Glutamatergic neuron (in vitro differentiated cells): ENCODE measurements around the gene ZFHX3. TPM values are rescaled to one million over a fixed set of nuclear protein-coding genes. Genes with fewer than 3 reads are reported as not detected.

ENCODE experiments used
- DNase-seq: peaks from one replicate; pipeline ENCODE4 v3.0.0; 2022
- H3K27ac Mint-ChIP-seq: one replicate; pipeline ENCODE4 v1.8.0; 2020; ENCODE audit warnings: mild to moderate bottlenecking, mixed read lengths, inconsistent platforms; ENCODE audit not compliant: unreplicated experiment
- H3K27me3 Mint-ChIP-seq: one replicate; pipeline ENCODE4 v1.8.0; 2020; ENCODE audit warnings: mild to moderate bottlenecking, moderate library complexity, mixed read lengths, inconsistent platforms; ENCODE audit not compliant: unreplicated experiment
- H3K36me3 Mint-ChIP-seq: one replicate; pipeline ENCODE4 v1.8.0; 2020; ENCODE audit warnings: mild to moderate bottlenecking, mixed read lengths, inconsistent platforms; ENCODE audit not compliant: unreplicated experiment
- H3K4me1 Mint-ChIP-seq: one replicate; pipeline ENCODE4 v1.8.0; 2020; ENCODE audit warnings: mild to moderate bottlenecking, low read depth, mixed read lengths, inconsistent platforms; ENCODE audit not compliant: unreplicated experiment
- H3K4me3 Mint-ChIP-seq: one replicate; pipeline ENCODE4 v1.8.0; 2020; ENCODE audit warnings: mild to moderate bottlenecking, mixed read lengths, inconsistent platforms; ENCODE audit not compliant: unreplicated experiment
- H3K9me3 Mint-ChIP-seq: one replicate; pipeline ENCODE4 v1.8.0; 2020; ENCODE audit warnings: mild to moderate bottlenecking, moderate library complexity, mixed read lengths, inconsistent platforms; ENCODE audit not compliant: unreplicated experiment
- long read RNA-seq: library from polyadenylated mRNA; unstranded; transcript quantifications from one replicate; pipeline ENCODE4 v2.0.0, GENCODE V29; 2020; ENCODE audit not compliant: unreplicated experiment
- total RNA-seq: library from RNA; stranded (reverse); fragmentation: NEBNext Ultra II Directional; extraction: Animal tissue kit (Norgen Biotek cat#: 25700); gene quantifications from one replicate; pipeline ENCODE4 v1.2.1, GENCODE V29; 2021; ENCODE audit not compliant: unreplicated experiment
- TF ChIP-seq, protein P1 (sequence below): fragments of 200-600 bp; sonication (generic); IDR thresholded peaks from one replicate; pipeline ENCODE4 v1.5.0; 2021; ENCODE audit not compliant: partially characterized antibody, unreplicated experiment

ZFHX3 gene, protein sequence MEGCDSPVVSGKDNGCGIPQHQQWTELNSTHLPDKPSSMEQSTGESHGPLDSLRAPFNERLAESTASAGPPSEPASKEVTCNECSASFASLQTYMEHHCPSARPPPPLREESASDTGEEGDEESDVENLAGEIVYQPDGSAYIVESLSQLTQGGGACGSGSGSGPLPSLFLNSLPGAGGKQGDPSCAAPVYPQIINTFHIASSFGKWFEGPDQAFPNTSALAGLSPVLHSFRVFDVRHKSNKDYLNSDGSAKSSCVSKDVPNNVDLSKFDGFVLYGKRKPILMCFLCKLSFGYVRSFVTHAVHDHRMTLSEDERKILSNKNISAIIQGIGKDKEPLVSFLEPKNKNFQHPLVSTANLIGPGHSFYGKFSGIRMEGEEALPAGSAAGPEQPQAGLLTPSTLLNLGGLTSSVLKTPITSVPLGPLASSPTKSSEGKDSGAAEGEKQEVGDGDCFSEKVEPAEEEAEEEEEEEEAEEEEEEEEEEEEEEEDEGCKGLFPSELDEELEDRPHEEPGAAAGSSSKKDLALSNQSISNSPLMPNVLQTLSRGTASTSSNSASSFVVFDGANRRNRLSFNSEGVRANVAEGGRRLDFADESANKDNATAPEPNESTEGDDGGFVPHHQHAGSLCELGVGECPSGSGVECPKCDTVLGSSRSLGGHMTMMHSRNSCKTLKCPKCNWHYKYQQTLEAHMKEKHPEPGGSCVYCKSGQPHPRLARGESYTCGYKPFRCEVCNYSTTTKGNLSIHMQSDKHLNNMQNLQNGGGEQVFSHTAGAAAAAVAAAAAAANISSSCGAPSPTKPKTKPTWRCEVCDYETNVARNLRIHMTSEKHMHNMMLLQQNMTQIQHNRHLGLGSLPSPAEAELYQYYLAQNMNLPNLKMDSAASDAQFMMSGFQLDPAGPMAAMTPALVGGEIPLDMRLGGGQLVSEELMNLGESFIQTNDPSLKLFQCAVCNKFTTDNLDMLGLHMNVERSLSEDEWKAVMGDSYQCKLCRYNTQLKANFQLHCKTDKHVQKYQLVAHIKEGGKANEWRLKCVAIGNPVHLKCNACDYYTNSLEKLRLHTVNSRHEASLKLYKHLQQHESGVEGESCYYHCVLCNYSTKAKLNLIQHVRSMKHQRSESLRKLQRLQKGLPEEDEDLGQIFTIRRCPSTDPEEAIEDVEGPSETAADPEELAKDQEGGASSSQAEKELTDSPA (N-terminal part only)
- total RNA-seq: 6.8 TPM
- long read RNA-seq, partial matches to known transcripts: 0 of 1 reads
- long read RNA-seq, other reads (novel, unspliced or antisense): 1 of 1 reads

DNA sequence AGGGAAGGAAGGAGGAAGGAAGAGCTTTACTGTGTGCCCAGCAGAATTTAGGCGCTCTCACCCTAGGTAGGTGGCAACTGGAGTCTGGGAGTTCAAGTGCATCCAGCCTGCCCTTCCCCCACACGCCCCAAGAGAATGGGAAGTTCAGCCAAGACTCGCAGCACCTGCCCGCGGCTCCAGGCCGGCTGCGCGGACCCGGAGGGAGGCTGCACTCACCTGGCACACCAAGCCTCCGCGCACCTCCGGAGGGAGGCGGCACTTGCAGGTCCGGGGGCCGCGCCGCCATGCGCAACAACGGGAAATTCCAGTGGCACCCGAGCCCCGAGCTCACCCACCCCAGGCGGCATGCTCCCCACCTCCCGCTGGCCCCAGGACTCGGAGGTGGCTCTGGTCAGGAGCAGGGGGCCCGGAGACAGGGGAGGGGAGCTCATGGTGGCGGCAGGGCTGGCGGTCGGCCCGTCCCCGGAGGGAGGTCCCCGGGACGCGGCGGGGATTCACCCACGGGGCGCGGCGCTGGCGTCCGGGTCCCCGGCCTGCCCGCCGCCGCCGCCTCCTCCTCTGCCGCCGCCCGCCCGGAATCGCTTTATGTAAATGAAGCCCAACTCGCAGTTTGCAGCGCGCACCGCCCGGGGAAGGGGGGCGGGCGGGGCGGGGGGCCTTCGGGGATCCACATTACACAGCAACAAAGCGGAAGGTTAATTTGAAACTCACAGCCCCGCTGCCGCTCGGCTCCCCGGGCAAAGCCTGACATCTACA, at the start of gene ZFHX3:
ZFHX3 (minus strand) TSS at position 593 of the 756 bp plus-strand sequence. CDS start 87,983 bp downstream, outside the sequence.
- H3K9me3 Mint-ChIP-seq: peaks cover 6% of the 10 kb centered on the region
- DNase-seq: peak; percentile 70
- H3K27me3 Mint-ChIP-seq: peaks cover 20% of the 10 kb centered on the region
- TF ChIP-seq, protein P1, sequence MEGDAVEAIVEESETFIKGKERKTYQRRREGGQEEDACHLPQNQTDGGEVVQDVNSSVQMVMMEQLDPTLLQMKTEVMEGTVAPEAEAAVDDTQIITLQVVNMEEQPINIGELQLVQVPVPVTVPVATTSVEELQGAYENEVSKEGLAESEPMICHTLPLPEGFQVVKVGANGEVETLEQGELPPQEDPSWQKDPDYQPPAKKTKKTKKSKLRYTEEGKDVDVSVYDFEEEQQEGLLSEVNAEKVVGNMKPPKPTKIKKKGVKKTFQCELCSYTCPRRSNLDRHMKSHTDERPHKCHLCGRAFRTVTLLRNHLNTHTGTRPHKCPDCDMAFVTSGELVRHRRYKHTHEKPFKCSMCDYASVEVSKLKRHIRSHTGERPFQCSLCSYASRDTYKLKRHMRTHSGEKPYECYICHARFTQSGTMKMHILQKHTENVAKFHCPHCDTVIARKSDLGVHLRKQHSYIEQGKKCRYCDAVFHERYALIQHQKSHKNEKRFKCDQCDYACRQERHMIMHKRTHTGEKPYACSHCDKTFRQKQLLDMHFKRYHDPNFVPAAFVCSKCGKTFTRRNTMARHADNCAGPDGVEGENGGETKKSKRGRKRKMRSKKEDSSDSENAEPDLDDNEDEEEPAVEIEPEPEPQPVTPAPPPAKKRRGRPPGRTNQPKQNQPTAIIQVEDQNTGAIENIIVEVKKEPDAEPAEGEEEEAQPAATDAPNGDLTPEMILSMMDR: no peak
- H3K4me1 Mint-ChIP-seq: peaks cover 26% of the 10 kb centered on the region
- H3K4me3 Mint-ChIP-seq: peak within 1 kb of the TSS; percentile 82
- no peaks in the 10 kb centered on the region for H3K36me3 Mint-ChIP-seq
- peak within 1 kb of the TSS; percentile 37 for H3K27ac Mint-ChIP-seq

DNA sequence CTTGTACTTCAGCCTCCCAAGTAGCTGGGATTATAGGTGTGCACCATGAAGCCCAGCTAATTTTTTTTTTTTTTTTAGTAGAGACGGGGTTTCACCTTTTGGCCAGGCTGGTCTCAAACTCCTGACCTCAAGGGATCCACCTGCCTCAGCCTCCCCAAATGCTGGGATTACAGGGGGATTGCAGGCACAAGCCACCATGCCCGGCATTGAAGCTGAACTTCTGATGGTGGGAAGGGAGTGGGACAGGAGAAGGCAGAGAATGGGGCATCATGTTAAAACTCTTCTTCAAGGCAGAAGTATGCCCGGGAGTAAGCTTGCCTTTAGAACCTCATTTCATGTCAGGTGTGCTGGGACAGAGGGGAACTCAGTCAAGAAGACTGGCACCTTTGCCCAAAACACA, 48.6 kb upstream of the ZFHX3 start:
- no peak overlapping the region for H3K4me3 Mint-ChIP-seq
- TF ChIP-seq, protein P1: no peak
- peaks cover 4% of the 10 kb centered on the region for H3K36me3 Mint-ChIP-seq
- no peaks in the 10 kb centered on the region for H3K27me3 Mint-ChIP-seq
- H3K9me3 Mint-ChIP-seq: peaks cover 1% of the 10 kb centered on the region
- no peak overlapping the region for H3K27ac Mint-ChIP-seq
- no peak for DNase-seq
- no peaks in the 10 kb centered on the region for H3K4me1 Mint-ChIP-seq

DNA sequence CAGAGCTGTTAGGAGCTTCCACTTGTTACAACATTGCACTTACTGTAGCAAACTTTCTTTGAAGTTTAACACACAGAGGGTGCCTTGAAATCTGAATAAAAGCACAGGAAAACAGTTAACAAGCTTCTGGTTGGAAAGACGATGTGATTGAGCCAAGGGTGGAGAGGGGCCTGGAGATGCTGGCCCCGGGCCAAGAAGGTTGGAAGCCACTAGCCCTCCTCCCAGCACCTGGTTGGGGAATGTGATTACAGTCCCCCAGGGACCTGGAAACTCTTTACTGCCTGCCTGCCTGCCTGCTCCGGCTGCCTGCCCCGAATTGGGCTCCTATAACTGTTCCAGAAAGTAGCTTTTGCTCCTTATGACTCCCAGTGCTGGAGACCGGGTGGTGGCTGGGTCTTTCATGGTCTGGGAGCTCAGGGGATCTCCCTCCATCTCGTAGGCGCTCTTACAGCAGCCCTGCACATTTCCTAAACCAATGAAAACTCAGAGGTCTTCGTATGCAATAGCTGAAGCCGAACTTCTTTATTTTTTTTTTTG, 48.0 kb upstream of the ZFHX3 start:
- no peak overlapping the region for H3K4me3 Mint-ChIP-seq
- H3K9me3 Mint-ChIP-seq: peaks cover 1% of the 10 kb centered on the region

More for the DNA sequence above, 48.0 kb upstream of the ZFHX3 start:
- Mint-ChIP-seq H3K27ac (no peak overlapping the region), H3K36me3 (peaks cover 4% of the 10 kb centered on the region), H3K4me1 (no peaks in the 10 kb centered on the region), H3K27me3 (no peaks in the 10 kb centered on the region)
- TF ChIP-seq, protein P1: no peak
- DNase-seq: no peak
